Esophagus squamous epithelium (tissue), 4 donors: ENCODE results near the gene PHC1.

Experiments
- CTCF ChIP-seq, 6 experiments: fragments of 450-650 bp in 4 of 6; fragments of 200-600 bp in 2 of 6; sonication (generic) in 2 of 6; IDR thresholded peaks; one replicate each; pipeline ENCODE4 v1.5.1; 2016 to 2019; ENCODE audit warnings: antibody characterized with exemption in 6 of 6, mild to moderate bottlenecking in 4 of 6, moderate library complexity in 4 of 6
- POLR2A ChIP-seq, 4 donors: fragments of 450-650 bp; IDR thresholded peaks; one replicate each; pipeline ENCODE4 v1.6.1; 2017; ENCODE audit warnings: antibody characterized with exemption in 4 of 4, mild to moderate bottlenecking in 4 of 4, moderate library complexity in 3 of 4

GRCh38 chr12:8987685-8988084 is 73.4 kb downstream of the PHC1 start:
- no peak for TF ChIP-seq POLR2A (IDR thresholded peaks at IDR 0.05)
- no peak for TF ChIP-seq CTCF (IDR thresholded peaks at IDR 0.05)
